WTC11 (cell line): ENCODE results near the gene UNC5A. TPM values are rescaled to one million over a fixed set of nuclear protein-coding genes. Genes with fewer than 3 reads are reported as not detected.

Experiments
- ATAC-seq: fragments of 200-7000 bp; cut with Tn5 transposase; 2 replicates; pipeline ENCODE4 v1.10.0; 2021; ENCODE audit warnings: mild to moderate bottlenecking, moderate library complexity
- CTCF ChIA-PET: fragments of 300-600 bp; sonication (Branson Sonifier 250); formaldehyde crosslinking; loops from one replicate; lab custom pipeline; 2021; ENCODE audit warnings: antibody characterized with exemption; lab: Charles Lee
- POLR2A ChIA-PET: fragments of 350-600 bp; sonication (Branson Sonifier 250); formaldehyde crosslinking; loops from one replicate; lab custom pipeline; 2021; ENCODE audit warnings: antibody characterized with exemption; lab: Charles Lee
- DNase-seq: peaks from one replicate; pipeline ENCODE4 v3.0.0; 2021; ENCODE audit warnings: low spot score
- H3K27ac Mint-ChIP-seq: 2 replicates; pipeline ENCODE4 v1.8.0; 2021; ENCODE audit warnings: mixed read lengths
- H3K27me3 Mint-ChIP-seq: 2 replicates; pipeline ENCODE4 v1.8.0; 2021; ENCODE audit warnings: low read depth, mild to moderate bottlenecking, moderate library complexity, mixed read lengths
- H3K36me3 Mint-ChIP-seq: 2 replicates; pipeline ENCODE4 v1.8.0; 2021; ENCODE audit warnings: mixed read lengths
- H3K4me1 Mint-ChIP-seq: 2 replicates; pipeline ENCODE4 v1.8.0; 2022; ENCODE audit warnings: mixed read lengths
- H3K4me3 Mint-ChIP-seq: 2 replicates; pipeline ENCODE4 v1.8.0; 2021; ENCODE audit warnings: mild to moderate bottlenecking, moderate library complexity, mixed read lengths
- H3K9me3 Mint-ChIP-seq: 2 replicates; pipeline ENCODE4 v1.8.0; 2021; ENCODE audit warnings: mixed read lengths
- ESRRA ChIP-seq: sonication (generic); formaldehyde crosslinking; IDR thresholded peaks from 2 replicates; pipeline ENCODE4 v1.8.1; 2022; ENCODE audit warnings: mild to moderate bottlenecking, missing genetic modification reagents, borderline replicate concordance
- GABPB1 ChIP-seq: sonication (generic); formaldehyde crosslinking; IDR thresholded peaks from 2 replicates; pipeline ENCODE4 v1.8.1; 2023; ENCODE audit warnings: mild to moderate bottlenecking, missing genetic modification reagents
- GTF2I ChIP-seq: fragments of 250-450 bp; sonication (Bioruptor Pico); conservative IDR thresholded peaks from 2 replicates; pipeline ENCODE4 v1.4.0; 2021; ENCODE audit warnings: mild to moderate bottlenecking
- IRF2 ChIP-seq: sonication (generic); formaldehyde crosslinking; IDR thresholded peaks from 2 replicates; pipeline ENCODE4 v1.8.0; 2022; ENCODE audit warnings: low read depth, missing genetic modification reagents, borderline replicate concordance
- MYBL2 ChIP-seq: sonication (generic); formaldehyde crosslinking; IDR thresholded peaks from 2 replicates; pipeline ENCODE4 v1.8.1; 2023; ENCODE audit warnings: mild to moderate bottlenecking, moderate library complexity, missing genetic modification reagents
- PREB ChIP-seq: sonication (generic); formaldehyde crosslinking; IDR thresholded peaks from 2 replicates; pipeline ENCODE4 v1.8.1; 2022; ENCODE audit warnings: mild to moderate bottlenecking, missing genetic modification reagents, moderate library complexity, borderline replicate concordance
- SMAD3 ChIP-seq: sonication (generic); formaldehyde crosslinking; IDR thresholded peaks from 2 replicates; pipeline ENCODE4 v1.8.0; 2022; ENCODE audit warnings: missing genetic modification reagents, mild to moderate bottlenecking, borderline replicate concordance
- TP53 ChIP-seq: sonication (generic); formaldehyde crosslinking; IDR thresholded peaks from 2 replicates; pipeline ENCODE4 v1.8.1; 2023; ENCODE audit warnings: mild to moderate bottlenecking, missing genetic modification reagents
- ZNF219 ChIP-seq: sonication (generic); formaldehyde crosslinking; IDR thresholded peaks from 2 replicates; pipeline ENCODE4 v1.8.0; 2023; ENCODE audit warnings: missing genetic modification reagents, mild to moderate bottlenecking, borderline replicate concordance
- ZNF416 ChIP-seq: fragments of 250-450 bp; sonication (Bioruptor Pico); IDR thresholded peaks from 2 replicates; pipeline ENCODE4 v1.9.0; 2021; ENCODE audit warnings: mild to moderate bottlenecking, inconsistent platforms
- ZNF423 ChIP-seq: fragments of 250-450 bp; sonication (Bioruptor Pico); IDR thresholded peaks from 2 replicates; pipeline ENCODE4 v2.1.2; 2022; ENCODE audit warnings: mild to moderate bottlenecking, moderate library complexity
- total RNA-seq: library from RNA; stranded (reverse); gene quantifications from 3 replicates; pipeline ENCODE4 v1.2.3, GENCODE V29; 2021
- TF ChIP-seq, protein P1 (sequence below): sonication (generic); formaldehyde crosslinking; IDR thresholded peaks from 2 replicates; pipeline ENCODE4 v1.8.0; 2023; ENCODE audit warnings: missing genetic modification reagents, mild to moderate bottlenecking, borderline replicate concordance
- TF ChIP-seq, protein P2 (sequence below): fragments of 250-450 bp; sonication (Bioruptor Pico); IDR thresholded peaks from 2 replicates; pipeline ENCODE4 v2.1.2; 2022; ENCODE audit warnings: mild to moderate bottlenecking, moderate library complexity
- TF ChIP-seq, protein P3 (sequence below): sonication (generic); formaldehyde crosslinking; IDR thresholded peaks from 2 replicates; pipeline ENCODE4 v1.8.0; 2023; ENCODE audit warnings: missing genetic modification reagents
- TF ChIP-seq, protein P4 (sequence below): sonication (generic); formaldehyde crosslinking; IDR thresholded peaks from 2 replicates; pipeline ENCODE4 v1.8.1; 2022; ENCODE audit warnings: low read depth, mild to moderate bottlenecking, moderate library complexity, missing genetic modification reagents, borderline replicate concordance
- TF ChIP-seq, protein P5 (sequence below): fragments of 250-450 bp; sonication (Bioruptor Pico); conservative IDR thresholded peaks from 2 replicates; pipeline ENCODE4 v1.9.0; 2021; ENCODE audit warnings: mild to moderate bottlenecking

Gene UNC5A
- total RNA-seq, 1 experiment from 2014 or later, result 10.2 TPM

DNA sequence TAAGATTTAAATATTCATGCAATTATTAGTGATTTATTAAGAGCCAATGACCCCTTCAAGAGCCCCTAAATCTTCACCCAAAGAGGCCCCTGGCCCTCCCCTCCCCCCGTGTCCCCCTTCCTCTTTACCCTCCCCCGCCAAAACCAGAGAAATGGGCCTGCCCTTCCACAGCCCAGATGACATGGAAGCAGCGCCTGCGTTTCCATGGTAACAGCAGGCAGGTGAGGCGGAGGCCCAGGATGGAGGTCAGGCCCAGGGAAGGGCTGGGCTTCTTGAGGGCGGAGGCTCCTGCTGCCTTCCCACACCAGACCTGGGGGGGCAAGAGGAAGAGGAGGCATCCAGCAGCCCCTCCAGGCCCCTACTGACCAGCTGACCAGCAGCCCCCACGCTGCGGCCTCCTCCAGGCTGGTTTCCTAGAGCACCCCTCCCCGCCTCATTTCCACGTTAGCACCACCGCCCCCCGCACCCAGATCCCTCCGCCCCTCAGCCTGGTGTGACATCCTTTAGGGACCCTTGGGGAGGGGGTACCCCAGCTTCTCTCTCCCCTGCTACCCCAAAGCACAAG lies 37.4 kb downstream of the UNC5A start:
- POLR2A ChIA-PET, result no interaction called here
- Mint-ChIP-seq H3K4me1 (no peaks in the 10 kb centered on the region), H3K27ac (no peak overlapping the region), H3K27me3 (no peaks in the 10 kb centered on the region), H3K4me3 (no peak overlapping the region), H3K36me3 (no peaks in the 10 kb centered on the region), H3K9me3 (no peaks in the 10 kb centered on the region)
- no peak for DNase-seq
- CTCF ChIA-PET, result interaction anchor here (1.1 kb wide), 1 partner anchor 158 kb away, joined by 3 read pairs; no protein-coding TSS in a partner anchor
- no peak for ATAC-seq
- TF ChIP-seq ZNF219 (CRISPR knock-in tag), result no peak
- no peak for TF ChIP-seq IRF2 (CRISPR knock-in tag)
- TF ChIP-seq, protein P1, sequence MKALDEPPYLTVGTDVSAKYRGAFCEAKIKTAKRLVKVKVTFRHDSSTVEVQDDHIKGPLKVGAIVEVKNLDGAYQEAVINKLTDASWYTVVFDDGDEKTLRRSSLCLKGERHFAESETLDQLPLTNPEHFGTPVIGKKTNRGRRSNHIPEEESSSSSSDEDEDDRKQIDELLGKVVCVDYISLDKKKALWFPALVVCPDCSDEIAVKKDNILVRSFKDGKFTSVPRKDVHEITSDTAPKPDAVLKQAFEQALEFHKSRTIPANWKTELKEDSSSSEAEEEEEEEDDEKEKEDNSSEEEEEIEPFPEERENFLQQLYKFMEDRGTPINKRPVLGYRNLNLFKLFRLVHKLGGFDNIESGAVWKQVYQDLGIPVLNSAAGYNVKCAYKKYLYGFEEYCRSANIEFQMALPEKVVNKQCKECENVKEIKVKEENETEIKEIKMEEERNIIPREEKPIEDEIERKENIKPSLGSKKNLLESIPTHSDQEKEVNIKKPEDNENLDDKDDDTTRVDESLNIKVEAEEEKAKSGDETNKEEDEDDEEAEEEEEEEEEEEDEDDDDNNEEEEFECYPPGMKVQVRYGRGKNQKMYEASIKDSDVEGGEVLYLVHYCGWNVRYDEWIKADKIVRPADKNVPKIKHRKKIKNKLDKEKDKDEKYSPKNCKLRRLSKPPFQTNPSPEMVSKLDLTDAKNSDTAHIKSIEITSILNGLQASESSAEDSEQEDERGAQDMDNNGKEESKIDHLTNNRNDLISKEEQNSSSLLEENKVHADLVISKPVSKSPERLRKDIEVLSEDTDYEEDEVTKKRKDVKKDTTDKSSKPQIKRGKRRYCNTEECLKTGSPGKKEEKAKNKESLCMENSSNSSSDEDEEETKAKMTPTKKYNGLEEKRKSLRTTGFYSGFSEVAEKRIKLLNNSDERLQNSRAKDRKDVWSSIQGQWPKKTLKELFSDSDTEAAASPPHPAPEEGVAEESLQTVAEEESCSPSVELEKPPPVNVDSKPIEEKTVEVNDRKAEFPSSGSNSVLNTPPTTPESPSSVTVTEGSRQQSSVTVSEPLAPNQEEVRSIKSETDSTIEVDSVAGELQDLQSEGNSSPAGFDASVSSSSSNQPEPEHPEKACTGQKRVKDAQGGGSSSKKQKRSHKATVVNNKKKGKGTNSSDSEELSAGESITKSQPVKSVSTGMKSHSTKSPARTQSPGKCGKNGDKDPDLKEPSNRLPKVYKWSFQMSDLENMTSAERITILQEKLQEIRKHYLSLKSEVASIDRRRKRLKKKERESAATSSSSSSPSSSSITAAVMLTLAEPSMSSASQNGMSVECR (CRISPR knock-in tag), result no peak
- TF ChIP-seq PREB, result no peak
- no peak for TF ChIP-seq MYBL2
- TF ChIP-seq, protein P2, sequence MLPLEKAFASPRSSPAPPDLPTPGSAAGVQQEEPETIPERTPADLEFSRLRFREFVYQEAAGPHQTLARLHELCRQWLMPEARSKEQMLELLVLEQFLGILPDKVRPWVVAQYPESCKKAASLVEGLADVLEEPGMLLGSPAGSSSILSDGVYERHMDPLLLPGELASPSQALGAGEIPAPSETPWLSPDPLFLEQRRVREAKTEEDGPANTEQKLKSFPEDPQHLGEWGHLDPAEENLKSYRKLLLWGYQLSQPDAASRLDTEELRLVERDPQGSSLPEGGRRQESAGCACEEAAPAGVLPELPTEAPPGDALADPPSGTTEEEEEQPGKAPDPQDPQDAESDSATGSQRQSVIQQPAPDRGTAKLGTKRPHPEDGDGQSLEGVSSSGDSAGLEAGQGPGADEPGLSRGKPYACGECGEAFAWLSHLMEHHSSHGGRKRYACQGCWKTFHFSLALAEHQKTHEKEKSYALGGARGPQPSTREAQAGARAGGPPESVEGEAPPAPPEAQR (CRISPR knock-in tag), result no peak
- TF ChIP-seq, protein P3, sequence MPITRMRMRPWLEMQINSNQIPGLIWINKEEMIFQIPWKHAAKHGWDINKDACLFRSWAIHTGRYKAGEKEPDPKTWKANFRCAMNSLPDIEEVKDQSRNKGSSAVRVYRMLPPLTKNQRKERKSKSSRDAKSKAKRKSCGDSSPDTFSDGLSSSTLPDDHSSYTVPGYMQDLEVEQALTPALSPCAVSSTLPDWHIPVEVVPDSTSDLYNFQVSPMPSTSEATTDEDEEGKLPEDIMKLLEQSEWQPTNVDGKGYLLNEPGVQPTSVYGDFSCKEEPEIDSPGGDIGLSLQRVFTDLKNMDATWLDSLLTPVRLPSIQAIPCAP (CRISPR knock-in tag), result no peak
- no peak for TF ChIP-seq ZNF416
- TF ChIP-seq ZNF423 (CRISPR knock-in tag), result no peak
- no peak for TF ChIP-seq GTF2I (CRISPR knock-in tag)
- no peak for TF ChIP-seq TP53 (CRISPR knock-in tag)
- TF ChIP-seq, protein P4, sequence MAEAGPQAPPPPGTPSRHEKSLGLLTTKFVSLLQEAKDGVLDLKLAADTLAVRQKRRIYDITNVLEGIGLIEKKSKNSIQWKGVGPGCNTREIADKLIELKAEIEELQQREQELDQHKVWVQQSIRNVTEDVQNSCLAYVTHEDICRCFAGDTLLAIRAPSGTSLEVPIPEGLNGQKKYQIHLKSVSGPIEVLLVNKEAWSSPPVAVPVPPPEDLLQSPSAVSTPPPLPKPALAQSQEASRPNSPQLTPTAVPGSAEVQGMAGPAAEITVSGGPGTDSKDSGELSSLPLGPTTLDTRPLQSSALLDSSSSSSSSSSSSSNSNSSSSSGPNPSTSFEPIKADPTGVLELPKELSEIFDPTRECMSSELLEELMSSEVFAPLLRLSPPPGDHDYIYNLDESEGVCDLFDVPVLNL (CRISPR knock-in tag), result no peak
- no peak for TF ChIP-seq ESRRA (CRISPR knock-in tag)
- TF ChIP-seq SMAD3 (CRISPR knock-in tag), result no peak
- TF ChIP-seq, protein P5, sequence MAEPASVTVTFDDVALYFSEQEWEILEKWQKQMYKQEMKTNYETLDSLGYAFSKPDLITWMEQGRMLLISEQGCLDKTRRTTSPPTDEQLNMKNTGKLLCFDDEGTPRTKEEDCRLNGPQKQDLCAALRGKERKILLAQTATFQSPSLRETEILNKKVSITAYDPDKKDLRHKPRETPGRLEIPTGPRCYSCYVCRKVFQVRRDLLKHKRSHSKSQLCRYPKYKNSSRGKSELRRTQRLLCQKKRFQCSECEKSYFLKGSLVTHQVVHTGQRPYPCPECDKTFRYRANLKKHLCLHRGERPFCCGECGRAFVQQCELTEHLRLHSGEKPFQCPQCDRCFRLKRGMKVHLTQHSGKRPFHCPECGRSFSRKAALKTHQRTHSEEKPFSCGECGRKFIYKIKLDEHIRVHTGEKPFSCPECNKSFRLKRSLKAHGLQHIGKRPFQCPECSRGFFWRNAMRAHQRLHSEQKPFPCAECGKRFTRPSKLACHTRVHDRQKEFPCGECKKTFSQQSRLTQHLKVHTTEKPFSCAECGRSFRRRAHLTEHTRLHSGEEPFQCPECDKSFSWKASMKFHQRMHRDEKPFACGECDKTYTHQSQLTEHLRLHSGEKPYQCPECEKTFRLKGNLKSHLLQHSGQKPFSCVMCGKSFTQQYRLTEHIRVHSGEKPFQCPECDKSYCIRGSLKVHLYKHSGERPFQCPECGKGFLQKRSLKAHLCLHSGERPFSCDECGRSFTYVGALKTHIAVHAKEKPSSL (CRISPR knock-in tag), result no peak
- no peak for TF ChIP-seq GABPB1 (CRISPR knock-in tag)
